ENCODE results near the gene PPP2R2C.

Gene PPP2R2C

GRCh38 chr4:6333301-6334202 lies 138.9 kb downstream of the PPP2R2C start:
- ATAC-seq (ENCODE audit: low read depth) (no peak), DNase-seq (ENCODE audit: low spot score) (no peak)
- H3K27me3 ChIP-seq (ENCODE audit: insufficient read depth, poor library complexity, severe bottlenecking), result peaks cover 4% of the 10 kb centered on the region

GRCh38 chr4:6332669-6333050 lies 139.8 kb downstream of the PPP2R2C start:
- no peak for TF ChIP-seq CTCF (IDR thresholded peaks at IDR 0.05; ENCODE audit: poor library complexity, severe bottlenecking)
- no peak for DNase-seq (ENCODE audit: low spot score)
- H3K9me3 ChIP-seq (ENCODE audit: severe bottlenecking), result no peaks in the 10 kb centered on the region
- no peak overlapping the region for H3K27ac ChIP-seq (ENCODE audit: poor library complexity, severe bottlenecking)
- no peaks in the 10 kb centered on the region for H3K36me3 ChIP-seq (ENCODE audit: low read depth)
- H3K4me1 ChIP-seq (ENCODE audit: insufficient read depth, poor library complexity, severe bottlenecking), result no peaks in the 10 kb centered on the region
- H3K4me3 ChIP-seq (ENCODE audit: severe bottlenecking), result no peak overlapping the region
- H3K27me3 ChIP-seq (ENCODE audit: insufficient read depth, poor library complexity, severe bottlenecking), result peaks cover 4% of the 10 kb centered on the region
- no peak for ATAC-seq (ENCODE audit: low read depth)

More at GRCh38 chr4:6333301-6334202, 138.9 kb downstream of the PPP2R2C start:
- Histone ChIP-seq H3K9me3 (ENCODE audit: severe bottlenecking) (no peaks in the 10 kb centered on the region), H3K4me3 (ENCODE audit: severe bottlenecking) (no peak overlapping the region), H3K4me1 (ENCODE audit: insufficient read depth, poor library complexity, severe bottlenecking) (no peaks in the 10 kb centered on the region), H3K36me3 (ENCODE audit: low read depth) (no peaks in the 10 kb centered on the region), H3K27ac (ENCODE audit: poor library complexity, severe bottlenecking) (no peak overlapping the region)
- peak; percentile 27 for TF ChIP-seq CTCF (IDR thresholded peaks at IDR 0.05; ENCODE audit: poor library complexity, severe bottlenecking)

- peak; percentile 70 for TF ChIP-seq CTCF (IDR thresholded peaks at IDR 0.05; ENCODE audit: poor library complexity, severe bottlenecking)
- Histone ChIP-seq H3K36me3 (ENCODE audit: low read depth) (no peaks in the 10 kb centered on the region), H3K9me3 (ENCODE audit: severe bottlenecking) (no peaks in the 10 kb centered on the region), H3K27ac (ENCODE audit: poor library complexity, severe bottlenecking) (no peak overlapping the region), H3K27me3 (ENCODE audit: insufficient read depth, poor library complexity, severe bottlenecking) (no peaks in the 10 kb centered on the region), H3K4me3 (ENCODE audit: severe bottlenecking) (no peak overlapping the region), H3K4me1 (ENCODE audit: insufficient read depth, poor library complexity, severe bottlenecking) (no peaks in the 10 kb centered on the region)
- DNase-seq (ENCODE audit: low spot score) (no peak), ATAC-seq (ENCODE audit: low read depth) (no peak)
Measured at GRCh38 chr4:6332042-6332668, 140.3 kb downstream of the PPP2R2C start.

- H3K4me3 ChIP-seq (ENCODE audit: severe bottlenecking), result no peak overlapping the region
- H3K9me3 ChIP-seq (ENCODE audit: severe bottlenecking), result no peaks in the 10 kb centered on the region
- no peaks in the 10 kb centered on the region for H3K4me1 ChIP-seq (ENCODE audit: insufficient read depth, poor library complexity, severe bottlenecking)
- no peaks in the 10 kb centered on the region for H3K27me3 ChIP-seq (ENCODE audit: insufficient read depth, poor library complexity, severe bottlenecking)
- H3K27ac ChIP-seq (ENCODE audit: poor library complexity, severe bottlenecking), result no peak overlapping the region
- TF ChIP-seq CTCF (IDR thresholded peaks at IDR 0.05; ENCODE audit: poor library complexity, severe bottlenecking), result no peak
- no peak for ATAC-seq (ENCODE audit: low read depth)
- DNase-seq (ENCODE audit: low spot score), result no peak
- no peaks in the 10 kb centered on the region for H3K36me3 ChIP-seq (ENCODE audit: low read depth)
Measured at GRCh38 chr4:6331468-6331867, 140.9 kb downstream of the PPP2R2C start.
